CD14-positive monocyte (primary cell): ENCODE results near the gene CFAP97D1. TPM values are rescaled to one million over a fixed set of nuclear protein-coding genes. Genes with fewer than 3 reads are reported as not detected.

ENCODE experiments used
- DNase-seq, 3 donors: peaks; one replicate each; pipeline ENCODE4 v3.0.0-alpha.2; 2011 to 2022
- H2AFZ ChIP-seq: 2 replicates; pipeline ENCODE4 v1.6.0; 2012; ENCODE audit warnings: mild to moderate bottlenecking, low read depth, low read length, inconsistent platforms; ENCODE audit not compliant: insufficient read depth, poor library complexity, severe bottlenecking
- H3K27ac ChIP-seq, 2 donors: 1 replicate in 1 of 2; 2 replicates in 1 of 2; pipeline ENCODE4 v1.5.1; 2012 to 2013; ENCODE audit warnings: low read length in 2 of 2, control low read depth in 1 of 2, inconsistent platforms in 1 of 2, low read depth in 1 of 2, mild to moderate bottlenecking in 1 of 2
- H3K27me3 ChIP-seq, 2 donors: one replicate each; pipeline versions ENCODE4 v1.6.0 to v1.6.1; 2011 to 2013; ENCODE audit warnings: low read length in 2 of 2; ENCODE audit not compliant: control insufficient read depth in 2 of 2, insufficient read depth in 2 of 2
- H3K36me3 ChIP-seq, 2 donors: replicated peaks in 1 of 2; 1 replicate in 1 of 2; 2 replicates in 1 of 2; pipeline versions ENCODE4 v1.5.1 to v1.6.1; 2012 to 2013; ENCODE audit warnings: low read length in 2 of 2, control low read depth in 1 of 2, inconsistent platforms in 1 of 2, mild to moderate bottlenecking in 1 of 2; ENCODE audit not compliant: insufficient read depth in 2 of 2, control insufficient read depth in 1 of 2
- H3K4me1 ChIP-seq, 2 donors: 1 replicate in 1 of 2; 2 replicates in 1 of 2; pipeline versions ENCODE4 v1.5.1 to v1.6.1; 2012 to 2013; ENCODE audit warnings: low read length in 2 of 2, control low read depth in 1 of 2, inconsistent platforms in 1 of 2, mild to moderate bottlenecking in 1 of 2, moderate library complexity in 1 of 2; ENCODE audit not compliant: insufficient read depth in 2 of 2, control insufficient read depth in 1 of 2
- H3K4me2 ChIP-seq: replicated peaks from 2 replicates; pipeline ENCODE3; 2012; ENCODE audit warnings: low read length, moderate library complexity, mild to moderate bottlenecking; ENCODE audit not compliant: poor library complexity, severe bottlenecking; ENCODE audit errors: extremely low read depth
- H3K4me3 ChIP-seq, 3 experiments: fragments of 200-600 bp in 1 of 3; sonication (generic) in 1 of 3; replicated peaks in 1 of 3; 1 replicate in 2 of 3; 2 replicates in 1 of 3; pipeline ENCODE4 v1.5.1; 2011 to 2013; ENCODE audit warnings: low read length in 3 of 3, mild to moderate bottlenecking in 3 of 3, control low read depth in 2 of 3, low read depth in 2 of 3, inconsistent platforms in 1 of 3, moderate library complexity in 1 of 3
- H3K79me2 ChIP-seq: 2 replicates; pipeline ENCODE4 v1.6.0; 2012; ENCODE audit warnings: mild to moderate bottlenecking, control low read depth, inconsistent platforms, low read length, moderate library complexity; ENCODE audit not compliant: insufficient read depth
- H3K9ac ChIP-seq: 2 replicates; pipeline ENCODE4 v1.6.0; 2017; ENCODE audit warnings: low read length, mild to moderate bottlenecking; ENCODE audit not compliant: insufficient read depth, poor library complexity, severe bottlenecking
- H3K9me3 ChIP-seq, 2 donors: replicated peaks in 1 of 2; 1 replicate in 1 of 2; 2 replicates in 1 of 2; pipeline versions ENCODE4 v1.5.1 to v1.6.1; 2012 to 2013; ENCODE audit warnings: low read length in 2 of 2, control low read depth in 1 of 2; ENCODE audit not compliant: control insufficient read depth in 1 of 2, insufficient read depth in 1 of 2
- H4K20me1 ChIP-seq: 2 replicates; pipeline ENCODE4 v1.6.0; 2012; ENCODE audit warnings: mild to moderate bottlenecking, low read length, control low read depth, moderate library complexity; ENCODE audit not compliant: insufficient read depth
- H3K27ac Mint-ChIP-seq, 7 donors: one replicate each; pipeline ENCODE4 v1.8.0; 2020; ENCODE audit warnings: mild to moderate bottlenecking in 7 of 7, mixed read lengths in 7 of 7, moderate library complexity in 6 of 7, inconsistent platforms in 2 of 7
- H3K27me3 Mint-ChIP-seq, 3 donors: one replicate each; pipeline ENCODE4 v1.8.0; 2021 to 2022; ENCODE audit warnings: low read depth in 3 of 3, mild to moderate bottlenecking in 3 of 3, mixed read lengths in 3 of 3, moderate library complexity in 3 of 3, inconsistent platforms in 1 of 3
- H3K36me3 Mint-ChIP-seq, 2 donors: one replicate each; pipeline ENCODE4 v1.8.0; 2020; ENCODE audit warnings: mixed read lengths in 2 of 2, inconsistent platforms in 1 of 2, mild to moderate bottlenecking in 1 of 2
- H3K4me1 Mint-ChIP-seq: one replicate; pipeline ENCODE4 v1.8.0; 2020; ENCODE audit warnings: mild to moderate bottlenecking, mixed read lengths
- H3K4me3 Mint-ChIP-seq, 2 donors: one replicate each; pipeline ENCODE4 v1.8.0; 2020; ENCODE audit warnings: mild to moderate bottlenecking in 2 of 2, mixed read lengths in 2 of 2, moderate library complexity in 1 of 2
- H3K9me3 Mint-ChIP-seq, 7 donors: one replicate each; pipeline ENCODE4 v1.8.0; 2020 to 2022; ENCODE audit warnings: mixed read lengths in 7 of 7, mild to moderate bottlenecking in 6 of 7, moderate library complexity in 6 of 7, inconsistent platforms in 2 of 7
- WGBS: methylation state at CpG from one replicate; pipeline ENCODE4 v1.1.5; 2013; ENCODE audit warnings: missing lambda C conversion rate; ENCODE audit not compliant: insufficient coverage; 5-methylcytosine and 5-hydroxymethylcytosine counted together
- intact Hi-C, 2 donors: fragments of 100-400 bp; cut with micrococcal nuclease; formaldehyde crosslinking; loops; one replicate each; pipeline versions ENCODE4 v1.15.0 to v1.15.1; 2023
- polyA plus RNA-seq, 3 donors: library from polyadenylated mRNA; depleted of rRNA in 1 of 3; unstranded in 2 of 3; stranded (reverse) in 1 of 3; fragments of 300-500 nt in 2 of 3; fragments of >200 nt in 1 of 3; fragmentation: Illumina TruSeq in 2 of 3; gene quantifications; 1 replicate in 2 of 3; 2 replicates in 1 of 3; pipeline ENCODE4 v1.2.3, GENCODE V29; 2012 to 2021
- TF ChIP-seq, protein P1 (sequence below): fragments of 200-600 bp; IDR thresholded peaks from one replicate; pipeline ENCODE4 v1.8.0; 2022; ENCODE audit warnings: antibody characterized with exemption, mild to moderate bottlenecking

Gene CFAP97D1
- polyA plus RNA-seq, 3 donors = 0.07 TPM; not detected in 2

DNA sequence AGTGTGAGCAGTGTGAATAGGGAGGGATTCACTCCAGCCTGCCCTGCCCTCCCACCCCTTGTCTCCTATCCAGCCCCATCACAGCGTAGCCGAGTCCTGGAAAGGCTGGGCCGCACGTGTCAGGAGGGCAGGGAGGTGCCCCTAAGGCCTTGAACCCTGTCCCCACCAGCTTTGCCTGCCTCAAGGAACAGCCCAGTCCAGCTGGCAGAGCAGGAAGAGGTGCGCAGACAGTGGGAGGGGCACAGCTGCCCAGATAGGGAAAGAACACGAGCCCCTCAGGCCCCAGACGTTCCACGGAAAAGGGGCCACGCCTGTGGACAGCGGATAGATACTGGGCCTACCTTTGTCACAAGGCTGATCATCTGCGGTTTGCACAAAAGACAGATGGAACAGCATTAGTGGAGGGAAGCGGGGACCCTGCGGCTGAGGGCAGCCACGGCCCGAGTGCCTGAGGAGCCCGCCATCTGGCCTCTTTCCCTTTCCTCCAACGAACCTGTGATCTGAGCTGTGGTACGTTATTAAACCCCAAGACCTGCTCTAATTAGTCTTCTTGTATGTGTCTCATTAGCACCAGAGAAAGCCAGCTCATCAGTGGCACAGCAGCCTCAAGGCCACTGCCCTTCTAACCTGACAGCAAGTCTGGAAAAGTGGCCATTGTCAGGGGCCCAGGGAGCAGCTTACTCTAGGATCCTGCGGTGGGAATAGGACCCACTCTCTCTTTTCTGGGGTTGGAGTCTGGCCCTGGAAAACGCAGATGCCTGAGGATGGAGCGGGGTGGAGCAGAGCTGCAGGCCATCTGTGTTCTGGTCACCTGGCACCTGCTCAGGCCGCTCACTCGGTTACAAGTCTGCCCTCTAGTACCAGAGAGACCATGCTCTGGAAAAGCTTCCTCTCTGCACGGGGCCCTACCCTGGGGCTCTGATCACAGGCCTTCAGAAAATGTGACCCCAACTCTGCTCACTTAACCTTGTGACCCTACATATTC, 36.4 kb downstream of the CFAP97D1 start:
- no peaks in the 10 kb centered on the region for H4K20me1 ChIP-seq
- no peaks in the 10 kb centered on the region for H3K27me3 ChIP-seq
- Mint-ChIP-seq H3K27ac (peak overlapping the region in 1 of 7 donors; percentile 60), H3K27me3 (peaks cover 0 to 3% (median 2%) of the 10 kb centered on the region in 3 donors), H3K9me3 (no peaks in the 10 kb centered on the region), H3K36me3 (peaks cover 0 to 8% of the 10 kb centered on the region in 2 donors), H3K4me3 (no peak overlapping the region), H3K4me1 (peaks cover 18% of the 10 kb centered on the region)
- DNase-seq = no peak
- H3K9me3 ChIP-seq = no peaks in the 10 kb centered on the region
- H3K4me3 ChIP-seq = no peak overlapping the region
- no peak overlapping the region for H2AFZ ChIP-seq
- H3K79me2 ChIP-seq = no peaks in the 10 kb centered on the region
- TF ChIP-seq, protein P1, sequence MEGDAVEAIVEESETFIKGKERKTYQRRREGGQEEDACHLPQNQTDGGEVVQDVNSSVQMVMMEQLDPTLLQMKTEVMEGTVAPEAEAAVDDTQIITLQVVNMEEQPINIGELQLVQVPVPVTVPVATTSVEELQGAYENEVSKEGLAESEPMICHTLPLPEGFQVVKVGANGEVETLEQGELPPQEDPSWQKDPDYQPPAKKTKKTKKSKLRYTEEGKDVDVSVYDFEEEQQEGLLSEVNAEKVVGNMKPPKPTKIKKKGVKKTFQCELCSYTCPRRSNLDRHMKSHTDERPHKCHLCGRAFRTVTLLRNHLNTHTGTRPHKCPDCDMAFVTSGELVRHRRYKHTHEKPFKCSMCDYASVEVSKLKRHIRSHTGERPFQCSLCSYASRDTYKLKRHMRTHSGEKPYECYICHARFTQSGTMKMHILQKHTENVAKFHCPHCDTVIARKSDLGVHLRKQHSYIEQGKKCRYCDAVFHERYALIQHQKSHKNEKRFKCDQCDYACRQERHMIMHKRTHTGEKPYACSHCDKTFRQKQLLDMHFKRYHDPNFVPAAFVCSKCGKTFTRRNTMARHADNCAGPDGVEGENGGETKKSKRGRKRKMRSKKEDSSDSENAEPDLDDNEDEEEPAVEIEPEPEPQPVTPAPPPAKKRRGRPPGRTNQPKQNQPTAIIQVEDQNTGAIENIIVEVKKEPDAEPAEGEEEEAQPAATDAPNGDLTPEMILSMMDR = no peak
- WGBS = 91% methylated on average over 21 of the region's 24 CpGs
- H3K4me2 ChIP-seq = no peak overlapping the region
- H3K9ac ChIP-seq = no peak overlapping the region
- H3K4me1 ChIP-seq = peaks cover 11 to 15% of the 10 kb centered on the region in 2 donors
- intact Hi-C loops = no loop called here
- no peaks in the 10 kb centered on the region for H3K36me3 ChIP-seq
- H3K27ac ChIP-seq = no peak overlapping the region

DNA sequence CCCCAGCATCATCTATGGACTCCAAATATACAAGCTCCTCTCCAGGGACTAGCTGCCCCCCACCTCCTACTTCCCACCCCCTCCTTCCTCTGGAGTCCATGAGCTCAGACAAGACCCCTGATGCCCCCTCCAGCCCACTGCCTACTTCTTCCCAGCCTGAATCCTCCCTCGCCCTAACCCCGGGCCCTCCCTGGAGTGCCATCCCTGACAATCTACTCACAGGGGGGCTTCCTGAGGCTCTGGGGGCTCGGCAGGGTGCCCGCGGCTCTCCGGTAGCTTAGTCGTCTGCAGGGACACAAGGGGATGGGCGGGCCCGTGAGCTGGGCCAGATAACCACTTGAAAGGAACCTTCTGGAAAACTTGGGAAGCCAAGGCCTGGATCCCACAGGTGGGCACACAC, 37.6 kb downstream of the CFAP97D1 start:
- Mint-ChIP-seq H3K27me3 (peaks cover 0 to 2% (median 0%) of the 10 kb centered on the region in 3 donors), H3K9me3 (no peaks in the 10 kb centered on the region), H3K4me3 (no peak overlapping the region), H3K36me3 (peaks cover 0 to 8% of the 10 kb centered on the region in 2 donors), H3K27ac (no peak overlapping the region), H3K4me1 (peaks cover 18% of the 10 kb centered on the region)
- no peak for DNase-seq
- H3K4me3 ChIP-seq = no peak overlapping the region
- no peaks in the 10 kb centered on the region for H3K27me3 ChIP-seq
- intact Hi-C loops = no loop called here
- H3K36me3 ChIP-seq = no peaks in the 10 kb centered on the region
- no peak overlapping the region for H3K27ac ChIP-seq
- H2AFZ ChIP-seq = no peak overlapping the region
- no peaks in the 10 kb centered on the region for H3K9me3 ChIP-seq
- no peaks in the 10 kb centered on the region for H3K79me2 ChIP-seq
- TF ChIP-seq, protein P1 = no peak
- 99% methylated on average over 9 of the region's 9 CpGs for WGBS
- no peak overlapping the region for H3K9ac ChIP-seq
- H3K4me1 ChIP-seq = peaks cover 11 to 15% of the 10 kb centered on the region in 2 donors
- H3K4me2 ChIP-seq = no peak overlapping the region
- no peaks in the 10 kb centered on the region for H4K20me1 ChIP-seq
